GM12801 (cell line): ENCODE measurements around the gene NME3.

Source experiments
- CTCF ChIP-seq: IDR thresholded peaks from one replicate; pipeline ENCODE4 v1.5.1; 2011; ENCODE audit warnings: control low read depth; ENCODE audit not compliant: insufficient read length; ENCODE audit errors: extremely low read depth

Gene NME3

GRCh38 chr16:1768767-1769401 lies 2.5 kb downstream of the NME3 start:
- TF ChIP-seq CTCF = no peak

- TF ChIP-seq CTCF = no peak
Measured at GRCh38 chr16:1768061-1768766, 3.1 kb downstream of the NME3 start.

- TF ChIP-seq CTCF = no peak
Measured at GRCh38 chr16:1767116-1767994, 4.0 kb downstream of the NME3 start.

- no peak for TF ChIP-seq CTCF
Measured at GRCh38 chr16:1766701-1767100, 4.6 kb downstream of the NME3 start.

- TF ChIP-seq CTCF = no peak
Measured at GRCh38 chr16:1766231-1766630, 5.1 kb downstream of the NME3 start.

- TF ChIP-seq CTCF = no peak
Measured at GRCh38 chr16:1765826-1766225, 5.5 kb downstream of the NME3 start.

- no peak for TF ChIP-seq CTCF
Measured at GRCh38 chr16:1764971-1765370, 6.4 kb downstream of the NME3 start.
